Activated T-cell treated with anti-CD3 and anti-CD28 coated beads, Interleukin-2, amount 50 U/mL, for 72 hours (primary cell): ENCODE results near the gene MYH3. TPM values are rescaled to one million over a fixed set of nuclear protein-coding genes. Genes with fewer than 3 reads are reported as not detected.
A peak's percentile ranks its signal among the peaks of the same experiment; 100 is the strongest.
"Not testable (repeated sequence)": the region's sequence is repeated elsewhere in the genome, so short reads cannot be mapped to it uniquely, and the experiment has no call there.

Experiments
- ATAC-seq, 2 donors: fragments of 150-1000 bp; cut with Tn5 transposase; replicated peaks in 1 of 2; 2 replicates each; pipeline ENCODE4 v1.10.0; 2021; ENCODE audit warnings: moderate library complexity in 2 of 2, mild to moderate bottlenecking in 1 of 2
- DNase-seq, 2 donors: peaks; one replicate each; pipeline ENCODE4 v3.0.0; 2021 to 2022; ENCODE audit warnings: mixed read lengths in 1 of 2
- H3K27ac Mint-ChIP-seq: one replicate; pipeline ENCODE4 v1.8.0; 2022; ENCODE audit warnings: mild to moderate bottlenecking, moderate library complexity, mixed read lengths
- H3K27me3 Mint-ChIP-seq: one replicate; pipeline ENCODE4 v1.8.0; 2022; ENCODE audit warnings: low read depth, mixed read lengths
- H3K36me3 Mint-ChIP-seq, 2 donors: one replicate each; pipeline ENCODE4 v1.8.0; 2022; ENCODE audit warnings: mixed read lengths in 2 of 2, mild to moderate bottlenecking in 1 of 2; ENCODE audit not compliant: insufficient read depth in 2 of 2
- H3K4me1 Mint-ChIP-seq: one replicate; pipeline ENCODE4 v1.8.0; 2022; ENCODE audit warnings: low read depth, mixed read lengths
- H3K4me3 Mint-ChIP-seq, 2 donors: one replicate each; pipeline ENCODE4 v1.8.0; 2022; ENCODE audit warnings: mild to moderate bottlenecking in 2 of 2, mixed read lengths in 2 of 2, moderate library complexity in 2 of 2
- H3K9me3 Mint-ChIP-seq, 2 donors: one replicate each; pipeline ENCODE4 v1.8.0; 2022; ENCODE audit warnings: mixed read lengths in 2 of 2
- total RNA-seq, 2 donors: library from RNA; stranded (reverse); gene quantifications; one replicate each; pipeline ENCODE4 v1.2.3, GENCODE V29; 2022

The MYH3 gene
- 1 to 10 TPM; 4.6 to 5.4 TPM for total RNA-seq

- no peaks in the 10 kb centered on the region for H3K27me3 Mint-ChIP-seq
- no peak within 1 kb of the TSS for H3K4me3 Mint-ChIP-seq
- peaks cover 14% of the 10 kb centered on the region for H3K4me1 Mint-ChIP-seq
- peaks cover 0 to 3% of the 10 kb centered on the region in 2 donors for H3K36me3 Mint-ChIP-seq
- DNase-seq (no peak), ATAC-seq (no peak)
- no peak within 1 kb of the TSS for H3K27ac Mint-ChIP-seq
- no peaks in the 10 kb centered on the region for H3K9me3 Mint-ChIP-seq
Observed at GRCh38 chr17:10657148-10657547, at the start of gene MYH3. Gene MYH3, minus strand, starts transcription at chr17:10657309. Its CDS starts 2,245 bp downstream, at chr17:10655064.

- peak overlapping the region; percentile 85 for H3K27ac Mint-ChIP-seq
- H3K27me3 Mint-ChIP-seq = no peaks in the 10 kb centered on the region
- no peak overlapping the region for H3K4me3 Mint-ChIP-seq
- H3K36me3 Mint-ChIP-seq = peaks cover 8 to 23% of the 10 kb centered on the region in 2 donors
- DNase-seq (no peak), ATAC-seq (no peak)
- peaks cover 44% of the 10 kb centered on the region for H3K4me1 Mint-ChIP-seq
- H3K9me3 Mint-ChIP-seq = no peaks in the 10 kb centered on the region
Observed at GRCh38 chr17:10705727-10706126, 48.6 kb upstream of the MYH3 start.

DNA sequence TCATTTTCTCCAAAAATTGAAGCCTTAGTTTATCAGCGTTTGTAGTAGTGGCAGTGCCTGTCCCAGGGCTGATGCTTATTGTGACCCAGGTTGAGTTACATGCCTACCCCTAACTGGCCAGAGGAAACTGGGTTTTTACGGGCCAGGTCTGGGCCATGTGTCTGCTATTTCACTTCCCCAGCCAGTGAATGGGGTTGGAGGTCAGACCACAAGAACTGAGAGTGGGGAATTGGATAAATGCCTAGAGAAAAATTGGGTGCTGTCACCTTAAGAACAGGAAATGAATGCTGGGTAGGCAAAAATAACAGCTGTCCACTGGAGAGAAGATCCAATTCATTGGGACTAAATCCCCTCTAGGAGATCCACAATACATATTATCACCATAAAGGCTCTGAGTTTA lies 45.5 kb upstream of the MYH3 start:
- ATAC-seq = no peak

GRCh38 chr17:10699856-10700255 lies 42.7 kb upstream of the MYH3 start:
- H3K4me3 Mint-ChIP-seq = peak overlapping the region; percentile 74 to 79
- peak in 1 of 2 donors; percentile 6 for DNase-seq
- H3K36me3 Mint-ChIP-seq = peaks cover 5 to 15% of the 10 kb centered on the region in 2 donors
- no peaks in the 10 kb centered on the region for H3K9me3 Mint-ChIP-seq
- H3K4me1 Mint-ChIP-seq = peaks cover 64% of the 10 kb centered on the region
- H3K27ac Mint-ChIP-seq = peak overlapping the region; percentile 87
- ATAC-seq = no peak
- H3K27me3 Mint-ChIP-seq = no peaks in the 10 kb centered on the region

More for the DNA sequence above, 45.5 kb upstream of the MYH3 start:
- H3K27me3 Mint-ChIP-seq = no peaks in the 10 kb centered on the region
- no peaks in the 10 kb centered on the region for H3K9me3 Mint-ChIP-seq
- no peak for DNase-seq
- peak overlapping the region; percentile 10 to 51 for H3K4me3 Mint-ChIP-seq
- peak overlapping the region; percentile 47 for H3K27ac Mint-ChIP-seq
- H3K36me3 Mint-ChIP-seq = peaks cover 7 to 19% of the 10 kb centered on the region in 2 donors
- H3K4me1 Mint-ChIP-seq = peaks cover 60% of the 10 kb centered on the region

DNA sequence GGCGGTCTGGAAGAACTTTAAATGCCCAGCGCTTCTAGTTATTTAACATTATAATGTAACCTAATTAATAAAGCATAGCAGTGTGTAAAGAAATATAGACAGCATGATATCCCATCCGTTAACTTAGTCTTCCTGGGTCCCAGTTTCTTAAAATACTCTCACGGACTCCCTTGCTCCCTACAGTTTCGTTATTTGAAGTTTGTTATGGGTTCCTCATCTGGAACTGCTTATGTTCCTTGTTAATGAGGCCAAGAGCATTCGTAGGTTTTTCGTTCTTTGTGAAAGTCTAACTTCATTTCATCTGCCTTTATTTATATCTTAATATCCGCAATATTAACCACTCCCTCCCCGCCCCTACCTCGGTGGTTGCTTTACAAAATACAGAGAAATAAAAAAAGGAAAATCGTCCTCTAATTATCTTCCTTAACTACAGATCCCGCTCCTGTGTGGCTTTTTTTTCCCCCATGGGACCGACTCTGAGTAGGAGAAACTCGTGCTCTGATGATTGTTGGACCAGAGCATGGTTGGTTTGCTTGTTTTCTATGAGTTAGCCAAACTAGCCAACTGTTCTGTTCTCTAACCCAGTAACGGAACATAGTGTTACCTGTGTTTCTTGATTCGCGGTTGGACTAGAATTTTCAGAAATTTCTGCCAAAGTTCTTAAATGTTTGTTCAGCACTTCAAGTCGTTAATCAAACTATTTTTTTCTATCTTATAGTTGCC lies 41.1 kb upstream of the MYH3 start:
- peaks cover 5 to 22% of the 10 kb centered on the region in 2 donors for H3K36me3 Mint-ChIP-seq
- no peak for ATAC-seq
- peak overlapping the region; percentile 93 to 96 for H3K4me3 Mint-ChIP-seq
- H3K27ac Mint-ChIP-seq = peak overlapping the region; percentile 99
- H3K9me3 Mint-ChIP-seq = no peaks in the 10 kb centered on the region
- H3K4me1 Mint-ChIP-seq = peaks cover 66% of the 10 kb centered on the region
- H3K27me3 Mint-ChIP-seq = no peaks in the 10 kb centered on the region
- DNase-seq = no peak

DNA sequence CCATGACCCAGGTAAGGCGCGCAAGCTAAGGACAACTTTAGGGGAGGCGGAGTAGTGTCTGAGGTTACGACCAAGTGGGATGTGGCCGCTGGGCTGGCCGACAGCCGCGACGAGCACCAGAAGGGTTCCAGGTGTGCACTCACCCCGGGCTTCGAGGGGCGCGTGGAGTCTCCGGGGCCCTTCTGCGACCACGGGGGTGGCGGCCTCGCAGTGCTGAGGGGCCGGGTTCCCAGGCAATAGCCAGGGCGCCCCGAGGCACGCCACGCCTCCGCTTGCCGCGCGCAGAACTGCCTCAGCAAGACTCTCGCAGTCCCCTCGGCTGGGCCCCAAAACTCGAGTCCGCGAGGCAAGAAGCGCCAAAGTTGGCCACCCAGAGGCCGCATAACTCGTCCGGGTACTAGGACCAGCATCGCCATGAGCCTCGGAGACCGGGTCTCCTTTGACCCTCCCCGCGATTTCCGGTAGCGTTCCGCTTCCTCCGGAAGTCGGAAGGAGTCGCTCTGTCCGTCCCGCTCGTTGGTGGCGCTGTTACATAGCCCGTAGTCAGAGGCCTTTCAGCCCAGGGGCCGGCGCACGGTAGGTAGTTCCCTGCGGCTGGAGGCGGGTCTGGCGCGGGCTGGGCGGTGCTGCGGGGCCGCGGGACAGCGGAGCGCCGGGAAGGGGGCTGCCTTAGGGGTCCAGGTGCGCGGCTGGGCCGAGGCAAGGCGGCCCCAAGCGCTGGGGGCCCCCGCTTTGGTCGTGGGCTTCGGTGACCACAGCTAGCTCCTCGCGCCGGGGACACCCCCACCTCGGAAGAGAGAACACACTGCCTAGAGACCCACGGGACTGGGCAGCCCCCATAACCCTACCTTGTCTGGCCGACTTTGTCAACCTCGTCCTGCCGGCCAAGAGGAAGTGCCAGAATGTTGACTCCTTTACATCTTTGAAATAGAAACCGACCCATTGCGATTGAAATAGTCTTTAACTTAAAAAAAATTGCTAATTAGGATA lies 40.3 kb upstream of the MYH3 start, which contains the start of the genes ADPRM and SCO1:
ADPRM (plus strand) TSS at position 503 of the 990 bp plus-strand sequence. CDS start 7,333 bp downstream, outside the sequence.
SCO1 (minus strand) TSS at position 442 of the 990 bp plus-strand sequence; CDS start at position 416, 26 bp downstream.
- H3K4me1 Mint-ChIP-seq = peaks cover 61% of the 10 kb centered on the region
- H3K36me3 Mint-ChIP-seq = peaks cover 5 to 26% of the 10 kb centered on the region in 2 donors
- DNase-seq (peak; percentile 92 to 94), ATAC-seq (peak; percentile 98 to 99)
- H3K9me3 Mint-ChIP-seq = no peaks in the 10 kb centered on the region
- H3K27me3 Mint-ChIP-seq = no peaks in the 10 kb centered on the region
- peak within 1 kb of the TSS; percentile 99 for H3K27ac Mint-ChIP-seq
- peak within 1 kb of the TSS; percentile 93 to 96 for H3K4me3 Mint-ChIP-seq

- Mint-ChIP-seq H3K4me3 (peak overlapping the region; percentile 93 to 96), H3K4me1 (peaks cover 62% of the 10 kb centered on the region), H3K27ac (peak overlapping the region; percentile 96), H3K36me3 (peaks cover 5 to 26% of the 10 kb centered on the region in 2 donors)
- DNase-seq, H3K27me3 Mint-ChIP-seq, ATAC-seq, H3K9me3 Mint-ChIP-seq: not testable (repeated sequence)
Observed at GRCh38 chr17:10695875-10696407, 38.8 kb upstream of the MYH3 start.

DNA sequence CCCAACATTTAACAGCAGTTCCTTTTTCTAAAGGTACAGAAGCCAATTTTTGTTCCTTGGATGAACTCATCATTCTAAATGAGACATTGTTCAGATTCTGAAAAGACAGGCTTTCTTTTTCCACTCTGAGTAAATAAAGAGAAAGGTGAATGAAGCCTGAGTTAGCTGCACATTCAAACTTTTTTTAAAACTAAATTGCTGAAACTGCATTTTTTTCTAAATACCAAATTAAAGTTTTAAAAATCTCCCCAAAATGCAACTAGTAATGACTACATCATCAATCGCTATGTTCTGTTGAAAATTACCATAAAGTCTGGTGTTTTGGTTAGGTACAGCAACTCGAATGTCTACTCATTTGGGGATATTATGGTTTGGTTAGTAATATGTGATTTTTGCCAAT lies 30.4 kb upstream of the MYH3 start:
- Mint-ChIP-seq H3K27ac (no peak overlapping the region), H3K4me1 (peaks cover 35% of the 10 kb centered on the region), H3K4me3 (no peak overlapping the region), H3K36me3 (peaks cover 9 to 47% of the 10 kb centered on the region in 2 donors), H3K27me3 (no peaks in the 10 kb centered on the region), H3K9me3 (no peaks in the 10 kb centered on the region)
- ATAC-seq (peak in 1 of 2 donors; percentile 43), DNase-seq (no peak)

DNA sequence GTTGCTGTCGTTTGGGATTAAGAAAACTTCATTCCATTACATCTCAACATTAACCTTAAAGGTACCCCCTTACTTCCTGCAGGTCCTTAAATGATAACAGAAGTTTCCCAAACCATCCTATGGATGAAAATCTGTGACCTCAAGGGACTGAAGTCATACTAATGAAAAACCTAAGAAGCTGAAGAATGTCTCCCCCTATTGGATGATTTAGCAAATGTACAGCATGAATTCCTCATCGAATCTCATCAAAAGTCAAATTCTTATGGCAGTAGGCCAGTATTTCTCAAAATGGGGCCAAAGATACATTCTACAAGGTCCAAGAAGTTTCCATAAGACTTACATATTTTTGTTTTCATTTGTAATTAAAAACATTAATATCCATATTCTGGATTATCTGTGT lies 26.7 kb upstream of the MYH3 start:
- ATAC-seq (no peak), DNase-seq (no peak)
- Mint-ChIP-seq H3K4me1 (peaks cover 8% of the 10 kb centered on the region), H3K27me3 (no peaks in the 10 kb centered on the region), H3K27ac (no peak overlapping the region), H3K4me3 (no peak overlapping the region), H3K9me3 (no peaks in the 10 kb centered on the region), H3K36me3 (peaks cover 5 to 45% of the 10 kb centered on the region in 2 donors)

- Mint-ChIP-seq H3K9me3 (no peaks in the 10 kb centered on the region), H3K27me3 (no peaks in the 10 kb centered on the region), H3K4me1 (no peaks in the 10 kb centered on the region), H3K36me3 (peaks cover 5 to 44% of the 10 kb centered on the region in 2 donors), H3K27ac (no peak overlapping the region), H3K4me3 (no peak overlapping the region)
- DNase-seq (no peak), ATAC-seq (no peak)
Observed at GRCh38 chr17:10681866-10682446, 24.8 kb upstream of the MYH3 start.

DNA sequence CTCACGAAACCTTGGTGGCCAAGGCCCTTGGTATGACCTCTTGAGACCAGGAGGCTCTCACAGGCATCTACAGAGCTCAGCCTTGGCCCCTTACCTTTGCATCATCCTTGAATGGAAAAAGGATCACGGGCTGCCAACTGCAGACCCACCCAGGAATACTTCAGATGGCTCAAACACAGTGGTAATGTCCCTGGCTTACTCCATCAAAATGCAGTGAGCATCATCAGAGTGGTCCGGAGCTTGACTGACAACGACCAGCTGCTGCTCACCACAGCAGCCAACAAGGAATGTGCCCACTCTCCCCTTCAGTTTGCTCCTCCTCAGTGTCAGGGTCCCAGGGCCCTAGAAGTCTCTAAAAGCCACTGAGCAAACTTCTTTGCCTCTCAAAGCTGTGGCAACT lies 17.6 kb upstream of the MYH3 start:
- H3K27ac Mint-ChIP-seq = no peak overlapping the region
- ATAC-seq (no peak), DNase-seq (no peak)
- H3K9me3 Mint-ChIP-seq = no peaks in the 10 kb centered on the region
- no peaks in the 10 kb centered on the region for H3K4me1 Mint-ChIP-seq
- no peaks in the 10 kb centered on the region for H3K27me3 Mint-ChIP-seq
- H3K4me3 Mint-ChIP-seq = no peak overlapping the region
- peaks cover 0 to 6% of the 10 kb centered on the region in 2 donors for H3K36me3 Mint-ChIP-seq

GRCh38 chr17:10673312-10673711 lies 16.2 kb upstream of the MYH3 start:
- ATAC-seq = no peak
- no peaks in the 10 kb centered on the region for H3K9me3 Mint-ChIP-seq
- H3K4me1 Mint-ChIP-seq = no peaks in the 10 kb centered on the region
- H3K27ac Mint-ChIP-seq = no peak overlapping the region
- DNase-seq = no peak
- no peak overlapping the region for H3K4me3 Mint-ChIP-seq
- H3K27me3 Mint-ChIP-seq = no peaks in the 10 kb centered on the region
- peaks cover 0 to 6% of the 10 kb centered on the region in 2 donors for H3K36me3 Mint-ChIP-seq
